IMR-90 (cell line): ENCODE results near the gene ANKRD30A. TPM values are rescaled to one million over a fixed set of nuclear protein-coding genes. Genes with fewer than 3 reads are reported as not detected.
"Not testable (repeated sequence)": the region's sequence is repeated elsewhere in the genome, so short reads cannot be mapped to it uniquely, and the experiment has no call there.

Source experiments
- ATAC-seq: fragments of 200-7000 bp; cut with Tn5 transposase; 2 replicates; pipeline ENCODE4 v1.9.1; 2020; ENCODE audit warnings: low read depth, mild to moderate bottlenecking, moderate library complexity
- BruUV-seq: library from RNA; stranded (reverse); fragments of 400-500 nt; replicated peaks from 2 replicates; lab custom pipeline; 2021; lab: Mats Ljungman, UMichigan
- CTCF ChIA-PET: fragments of 300-600 bp; formaldehyde crosslinking; extraction: SDS; loops from one replicate; lab custom pipeline; 2021; ENCODE audit warnings: antibody characterized with exemption; lab: Yijun Ruan, JAX
- POLR2A ChIA-PET: fragments of 300-600 bp; sonication (Branson Sonifier 250); formaldehyde crosslinking; loops from one replicate; lab custom pipeline; 2022; ENCODE audit warnings: antibody characterized with exemption; ENCODE audit not compliant: unreplicated experiment; lab: Charles Lee
- DNase-seq: peaks from one replicate; pipeline ENCODE4 v3.0.0; 2013
- H2AFZ ChIP-seq: replicated peaks from 2 replicates; pipeline ENCODE3; 2013; ENCODE audit warnings: low read length, mild to moderate bottlenecking; ENCODE audit not compliant: poor library complexity
- H2AK5ac ChIP-seq: 2 replicates; pipeline ENCODE4 v1.6.1; 2013; ENCODE audit warnings: low read depth, low read length, inconsistent platforms
- H2AK9ac ChIP-seq: replicated peaks from 2 replicates; pipeline ENCODE3; 2013; ENCODE audit warnings: mild to moderate bottlenecking, low read depth, low read length, moderate library complexity; ENCODE audit not compliant: poor library complexity
- H2BK120ac ChIP-seq: 2 replicates; pipeline ENCODE4 v1.6.1; 2013; ENCODE audit warnings: low read depth, low read length, inconsistent platforms
- H2BK15ac ChIP-seq: 3 replicates; pipeline ENCODE4 v1.6.1; 2013; ENCODE audit warnings: low read depth, low read length, inconsistent platforms
- H2BK20ac ChIP-seq: 2 replicates; pipeline ENCODE4 v1.6.1; 2013; ENCODE audit warnings: low read depth, mild to moderate bottlenecking, inconsistent platforms, low read length, moderate library complexity
- H2BK5ac ChIP-seq: 2 replicates; pipeline ENCODE4 v1.6.1; 2013; ENCODE audit warnings: mild to moderate bottlenecking, low read depth, low read length, inconsistent platforms; ENCODE audit not compliant: poor library complexity, severe bottlenecking
- H3K14ac ChIP-seq: replicated peaks from 2 replicates; pipeline ENCODE4 v1.6.1; 2013; ENCODE audit warnings: low read depth, low read length, inconsistent platforms
- H3K18ac ChIP-seq: 2 replicates; pipeline ENCODE4 v1.6.1; 2013; ENCODE audit warnings: low read depth, low read length, control low read depth
- H3K23ac ChIP-seq: 2 replicates; pipeline ENCODE4 v1.6.1; 2013; ENCODE audit warnings: low read depth, low read length, inconsistent platforms
- H3K27ac ChIP-seq: 2 replicates; pipeline ENCODE4 v1.5.1; 2013; ENCODE audit warnings: mild to moderate bottlenecking, control low read depth, low read length; ENCODE audit not compliant: insufficient read depth
- H3K27me3 ChIP-seq: 2 replicates; pipeline ENCODE4 v1.6.1; 2013; ENCODE audit warnings: low read length; ENCODE audit not compliant: control insufficient read depth, insufficient read depth
- H3K36me3 ChIP-seq: 2 replicates; pipeline ENCODE4 v1.6.1; 2013; ENCODE audit warnings: low read length, mixed read lengths; ENCODE audit not compliant: control insufficient read depth, insufficient read depth
- H3K4ac ChIP-seq: 2 replicates; pipeline ENCODE4 v1.6.1; 2013; ENCODE audit warnings: low read depth, low read length, inconsistent platforms
- H3K4me1 ChIP-seq: 2 replicates; pipeline ENCODE4 v1.6.1; 2013; ENCODE audit warnings: low read length, mixed read lengths; ENCODE audit not compliant: control insufficient read depth, insufficient read depth
- H3K4me2 ChIP-seq: 2 replicates; pipeline ENCODE4 v1.6.1; 2013; ENCODE audit warnings: low read depth, mild to moderate bottlenecking, control low read depth, low read length, moderate library complexity
- H3K4me3 ChIP-seq: 2 replicates; pipeline ENCODE4 v1.5.1; 2013; ENCODE audit warnings: low read depth, mild to moderate bottlenecking, control low read depth, low read length, moderate library complexity; ENCODE audit not compliant: insufficient read depth
- H3K56ac ChIP-seq: 2 replicates; pipeline ENCODE4 v1.6.1; 2013; ENCODE audit warnings: low read length, inconsistent platforms; ENCODE audit not compliant: insufficient read depth; ENCODE audit errors: extremely low read depth
- H3K79me1 ChIP-seq, 2 experiments: 2 replicates each; pipeline ENCODE4 v1.6.1; 2013; ENCODE audit warnings: low read length in 2 of 2, inconsistent platforms in 1 of 2, low read depth in 1 of 2
- H3K9ac ChIP-seq: 2 replicates; pipeline ENCODE4 v1.6.1; 2013; ENCODE audit warnings: low read depth, low read length, control low read depth
- H3K9me1 ChIP-seq: 2 replicates; pipeline ENCODE4 v1.6.1; 2013; ENCODE audit warnings: low read length, inconsistent platforms; ENCODE audit not compliant: insufficient read depth
- H3K9me3 ChIP-seq: 2 replicates; pipeline ENCODE4 v1.6.1; 2013; ENCODE audit warnings: low read length; ENCODE audit not compliant: control insufficient read depth, insufficient read depth
- H4K20me1 ChIP-seq: 2 replicates; pipeline ENCODE4 v1.6.1; 2013; ENCODE audit warnings: low read length, inconsistent platforms; ENCODE audit not compliant: insufficient read depth
- H4K5ac ChIP-seq: 2 replicates; pipeline ENCODE4 v1.6.1; 2013; ENCODE audit warnings: mild to moderate bottlenecking, low read depth, low read length, control low read depth
- H4K8ac ChIP-seq, 2 experiments: 2 replicates each; pipeline ENCODE4 v1.6.1; 2013; ENCODE audit warnings: low read depth in 2 of 2, low read length in 2 of 2, control low read depth in 1 of 2, inconsistent platforms in 1 of 2
- H4K91ac ChIP-seq: 2 replicates; pipeline ENCODE4 v1.6.1; 2013; ENCODE audit warnings: low read depth, low read length, inconsistent platforms; ENCODE audit not compliant: insufficient read depth
- WGBS, 2 experiments: methylation state at CpG; one replicate each; pipeline versions ENCODE4 v1.1.5 to v1.1.7; 2013; ENCODE audit warnings: missing lambda C conversion rate in 2 of 2; ENCODE audit not compliant: insufficient read length in 1 of 2; ENCODE audit errors: extremely low coverage in 2 of 2; 5-methylcytosine and 5-hydroxymethylcytosine counted together
- dilution Hi-C: fragments of 300-500 bp; cut with HindIII; formaldehyde crosslinking; loops from one replicate; pipeline ENCODE4 v1.14.3; 2018; ENCODE audit warnings: low sequenced_read_pairs; ENCODE audit not compliant: unreplicated experiment
- in situ Hi-C: fragments of 300-500 bp; cut with MboI; formaldehyde crosslinking; loops from 3 replicates; pipeline ENCODE4 v1.14.3; 2019; ENCODE audit warnings: low sequenced_read_pairs, inconsistent platforms, mixed read lengths
- intact Hi-C: fragments of 100-400 bp; cut with micrococcal nuclease; formaldehyde crosslinking; loops from 2 replicates; pipeline ENCODE4 v1.10.0; 2022
- polyA plus RNA-seq, 3 experiments: library from polyadenylated mRNA; depleted of rRNA; stranded (reverse); fragments of >200 nt; gene quantifications; 2 replicates each; pipeline ENCODE4 v1.2.3, GENCODE V29; 2012; ENCODE audit warnings: low replicate concordance in 1 of 3
- total RNA-seq: library from RNA; depleted of rRNA; stranded (reverse); fragments of >200 nt; gene quantifications from 2 replicates; pipeline ENCODE4 v1.2.3, GENCODE V29; 2012

ANKRD30A gene
- total and polyA plus RNA-seq, 2 of the 4 experiments (the other 2 are of a cell fraction) = not detected

GRCh38 chr10:37255837-37256236 lies 130.4 kb downstream of the ANKRD30A start:
- H3K9ac ChIP-seq, POLR2A ChIA-PET, H3K4me2 ChIP-seq, H4K5ac ChIP-seq, H3K23ac ChIP-seq, BruUV-seq, H4K20me1 ChIP-seq, H2AFZ ChIP-seq, H2BK15ac ChIP-seq, H2AK9ac ChIP-seq, CTCF ChIA-PET, intact Hi-C loops, H3K14ac ChIP-seq, ATAC-seq, dilution Hi-C loops, H3K4ac ChIP-seq, H2BK5ac ChIP-seq, H3K9me3 ChIP-seq, DNase-seq, H2BK120ac ChIP-seq, H3K27me3 ChIP-seq, H2BK20ac ChIP-seq, H3K36me3 ChIP-seq, H3K4me3 ChIP-seq, H4K8ac ChIP-seq, H3K27ac ChIP-seq, H3K79me1 ChIP-seq, H3K56ac ChIP-seq, in situ Hi-C loops, H4K91ac ChIP-seq, H3K9me1 ChIP-seq, H2AK5ac ChIP-seq, H3K4me1 ChIP-seq, H3K18ac ChIP-seq: not testable (repeated sequence)
- no CpG with 5 or more reads among the region's 3 CpGs for WGBS, 2 experiments
